HCT116 (cell line): ENCODE data around the gene CA14. TPM values are rescaled to one million over a fixed set of nuclear protein-coding genes. Genes with fewer than 3 reads are reported as not detected.
"Not testable (repeated sequence)": the region's sequence is repeated elsewhere in the genome, so short reads cannot be mapped to it uniquely, and the experiment has no call there.

Experiments
- ATAC-seq: fragments of 200-7000 bp; cut with Tn5 transposase; 2 replicates; pipeline ENCODE4 v1.9.1; 2020; ENCODE audit warnings: mild to moderate bottlenecking, moderate library complexity
- BruUV-seq: library from RNA; stranded (reverse); fragments of 400-500 nt; replicated peaks from 2 replicates; lab custom pipeline; 2021; lab: Mats Ljungman, UMichigan
- CTCF ChIA-PET: fragments of 300-600 bp; sonication (Branson Sonifier 250); formaldehyde crosslinking; loops from one replicate; lab custom pipeline; 2021; ENCODE audit warnings: antibody characterized with exemption; lab: Charles Lee
- POLR2A ChIA-PET: fragments of 300-600, 350-600 bp; sonication (Branson Sonifier 250); formaldehyde crosslinking; loops from one replicate; lab custom pipeline; 2021; ENCODE audit warnings: antibody characterized with exemption; lab: Charles Lee
- RAD21 ChIA-PET, 2 experiments: fragments of 300-600 bp; sonication (Branson Sonifier 250); formaldehyde crosslinking; loops; one replicate each; lab custom pipeline; 2023; ENCODE audit warnings: low total read pairs in 2 of 2; ENCODE audit not compliant: uncharacterized antibody in 2 of 2, unreplicated experiment in 2 of 2, low non-redundant PET in 1 of 2; lab: Charles Lee
- DNase-seq: peaks from one replicate; pipeline ENCODE4 v3.0.0-alpha.2; 2010; ENCODE audit warnings: low read depth, low spot score
- H2AFZ ChIP-seq: fragments of 200-600 bp; shearing (Covaris generic), sonication (generic); 2 replicates; pipeline ENCODE4 v1.6.1; 2017; ENCODE audit warnings: low read depth, mixed run types, mixed read lengths, antibody characterized with exemption, low read length; ENCODE audit not compliant: poor library complexity, severe bottlenecking
- H3K27ac ChIP-seq: 2 replicates; pipeline ENCODE4 v1.5.1; 2012; ENCODE audit warnings: low read depth, low read length
- H3K27me3 ChIP-seq: fragments of 200-600 bp; sonication (generic); 2 replicates; pipeline ENCODE4 v1.6.1; 2016; ENCODE audit warnings: mixed run types, low read length, mixed read lengths; ENCODE audit not compliant: insufficient read depth
- H3K36me3 ChIP-seq, 2 experiments: fragments of 200-500 bp in 1 of 2; fragments of 200-600 bp in 1 of 2; sonication (Bioruptor generic) in 1 of 2; sonication (generic) in 1 of 2; 2 replicates each; pipeline versions ENCODE4 v1.5.1 to v1.6.1; 2014 to 2016; ENCODE audit warnings: low read length in 2 of 2, inconsistent platforms in 1 of 2, mixed read lengths in 1 of 2, mixed run types in 1 of 2; ENCODE audit not compliant: insufficient read depth in 2 of 2, control insufficient read depth in 1 of 2
- H3K4me1 ChIP-seq, 2 experiments: fragments of 200-600 bp in 1 of 2; sonication (generic) in 1 of 2; 2 replicates each; pipeline versions ENCODE4 v1.5.1 to v1.6.1; 2012 to 2017; ENCODE audit warnings: low read length in 2 of 2, inconsistent platforms in 1 of 2, mild to moderate bottlenecking in 1 of 2, mixed read lengths in 1 of 2, mixed run types in 1 of 2, moderate library complexity in 1 of 2; ENCODE audit not compliant: insufficient read depth in 2 of 2, control insufficient read depth in 1 of 2
- H3K4me2 ChIP-seq: fragments of 200-600 bp; sonication (generic); 2 replicates; pipeline ENCODE4 v1.6.1; 2017; ENCODE audit warnings: mixed run types, low read length, mixed read lengths
- H3K4me3 ChIP-seq, 2 experiments: fragments of 200-600 bp in 1 of 2; sonication (generic) in 1 of 2; replicated peaks in 1 of 2; 2 replicates each; pipeline ENCODE4 v1.5.1; 2011 to 2016; ENCODE audit warnings: low read length in 2 of 2, control low read depth in 1 of 2, low read depth in 1 of 2, mild to moderate bottlenecking in 1 of 2, mixed read lengths in 1 of 2, mixed run types in 1 of 2
- H3K79me2 ChIP-seq: fragments of 200-600 bp; sonication (generic); 2 replicates; pipeline ENCODE4 v1.6.1; 2017; ENCODE audit warnings: mild to moderate bottlenecking, mixed run types, low read length, moderate library complexity, mixed read lengths; ENCODE audit not compliant: insufficient read depth
- H3K9ac ChIP-seq: fragments of 200-600 bp; sonication (generic); 2 replicates; pipeline ENCODE4 v1.6.1; 2016; ENCODE audit warnings: low read length, mixed read lengths
- H3K9me2 ChIP-seq: fragments of 200-600 bp; sonication (generic), shearing (Covaris generic); 2 replicates; pipeline ENCODE4 v1.6.1; 2017; ENCODE audit warnings: mixed run types, mild to moderate bottlenecking, moderate library complexity; ENCODE audit not compliant: insufficient read depth
- H3K9me3 ChIP-seq, 2 experiments: fragments of 200-500 bp in 1 of 2; fragments of 200-600 bp in 1 of 2; sonication (Bioruptor generic) in 1 of 2; sonication (generic) in 1 of 2; 2 replicates each; pipeline ENCODE4 v1.6.1; 2014 to 2017; ENCODE audit warnings: low read length in 2 of 2, mixed read lengths in 2 of 2, inconsistent platforms in 1 of 2, low read depth in 1 of 2, mild to moderate bottlenecking in 1 of 2, mixed run types in 1 of 2, moderate library complexity in 1 of 2; ENCODE audit not compliant: control insufficient read depth in 1 of 2, insufficient read depth in 1 of 2
- H4K20me1 ChIP-seq: fragments of 200-600 bp; sonication (generic), shearing (Covaris generic); 2 replicates; pipeline ENCODE4 v1.6.1; 2017; ENCODE audit warnings: mixed run types, mild to moderate bottlenecking, moderate library complexity; ENCODE audit not compliant: insufficient read depth
- CBX3 ChIP-seq: IDR thresholded peaks from 2 replicates; pipeline ENCODE4 v1.6.1; 2012; ENCODE audit warnings: low read depth
- YY1 ChIP-seq: IDR thresholded peaks from 2 replicates; pipeline ENCODE4 v1.6.1; 2011; ENCODE audit warnings: low read length, low read depth, moderate library complexity, mild to moderate bottlenecking; ENCODE audit not compliant: insufficient replicate concordance; ENCODE audit errors: extremely low read depth
- intact Hi-C: fragments of 100-400 bp; cut with micrococcal nuclease; formaldehyde crosslinking; loops from 2 replicates; pipeline ENCODE4 v1.10.0; 2022
- total RNA-seq: library from RNA; stranded (reverse); gene quantifications from one replicate; pipeline ENCODE4 v1.2.1, GENCODE V29; 2021; ENCODE audit not compliant: unreplicated experiment
- TF ChIP-seq, protein P1 (sequence below): IDR thresholded peaks from 2 replicates; pipeline ENCODE4 v1.6.1; 2012; ENCODE audit warnings: low read depth
- TF ChIP-seq, protein P2 (sequence below): IDR thresholded peaks from 2 replicates; pipeline ENCODE4 v1.6.1; 2012
- TF ChIP-seq, protein P3 (sequence below): IDR thresholded peaks from 2 replicates; pipeline ENCODE4 v1.6.1; 2012
- TF ChIP-seq, protein P4 (sequence below), 3 experiments: fragments of 200-600 bp in 1 of 3; sonication (generic) in 1 of 3; IDR thresholded peaks in 2 of 3; conservative IDR thresholded peaks in 1 of 3; 2 replicates each; pipeline ENCODE4 v1.5.1; 2012 to 2017; ENCODE audit warnings: low read depth in 2 of 3, low read length in 2 of 3, antibody characterized with exemption in 1 of 3, borderline replicate concordance in 1 of 3, control low read depth in 1 of 3, mild to moderate bottlenecking in 1 of 3, mixed read lengths in 1 of 3, mixed run types in 1 of 3, moderate library complexity in 1 of 3; ENCODE audit not compliant: insufficient read depth in 1 of 3

CA14 gene
- total RNA-seq, 1 experiment from 2014 or later = 0.39 TPM

DNA sequence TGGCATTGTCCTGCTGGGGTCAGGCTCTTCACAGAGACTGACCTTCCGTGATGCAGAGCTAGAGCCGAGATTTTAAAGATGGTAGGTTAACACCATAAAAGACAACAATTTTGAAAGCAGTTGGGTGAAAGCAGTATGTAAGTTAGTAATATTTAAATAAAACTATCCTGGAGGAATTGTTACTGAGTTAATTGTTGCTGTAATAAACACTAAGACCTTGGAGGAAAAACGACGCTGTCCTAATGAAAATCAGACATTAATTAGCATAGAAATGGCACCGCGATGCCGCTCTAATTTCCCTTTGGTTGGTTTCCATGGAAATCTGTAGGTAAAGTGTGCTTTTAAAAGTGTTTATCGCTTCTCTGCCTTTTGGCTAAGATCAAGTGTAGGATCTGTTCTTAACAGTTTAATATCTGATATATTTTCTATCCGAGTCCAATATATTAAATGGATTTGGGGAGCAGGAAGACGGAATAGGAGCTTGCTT, 20.9 kb upstream of the CA14 start:
- Histone ChIP-seq H3K4me2 (peak overlapping the region; percentile 90), H3K4me3 (peak overlapping the region; percentile 94 to 99), H3K27me3 (no peaks in the 10 kb centered on the region), H3K79me2 (peaks cover 38% of the 10 kb centered on the region), H3K27ac (peak overlapping the region; percentile 65; the same call in 1 of the 2 replicates), H2AFZ (peak overlapping the region; percentile 78), H3K9me2 (no peaks in the 10 kb centered on the region), H3K36me3 (no peaks in the 10 kb centered on the region), H3K4me1 (peaks cover 11 to 21% of the 10 kb centered on the region in 2 experiments; a peak in 3 of 4 replicates), H3K9ac (peak overlapping the region; percentile 94), H4K20me1 (no peaks in the 10 kb centered on the region), H3K9me3 (no peaks in the 10 kb centered on the region)
- POLR2A ChIA-PET = no interaction called here
- BruUV-seq = TSS peak; percentile 94
- TF ChIP-seq YY1 (no peak), CBX3 (no peak; the same call in 1 of the 2 replicates)
- TF ChIP-seq, protein P1, sequence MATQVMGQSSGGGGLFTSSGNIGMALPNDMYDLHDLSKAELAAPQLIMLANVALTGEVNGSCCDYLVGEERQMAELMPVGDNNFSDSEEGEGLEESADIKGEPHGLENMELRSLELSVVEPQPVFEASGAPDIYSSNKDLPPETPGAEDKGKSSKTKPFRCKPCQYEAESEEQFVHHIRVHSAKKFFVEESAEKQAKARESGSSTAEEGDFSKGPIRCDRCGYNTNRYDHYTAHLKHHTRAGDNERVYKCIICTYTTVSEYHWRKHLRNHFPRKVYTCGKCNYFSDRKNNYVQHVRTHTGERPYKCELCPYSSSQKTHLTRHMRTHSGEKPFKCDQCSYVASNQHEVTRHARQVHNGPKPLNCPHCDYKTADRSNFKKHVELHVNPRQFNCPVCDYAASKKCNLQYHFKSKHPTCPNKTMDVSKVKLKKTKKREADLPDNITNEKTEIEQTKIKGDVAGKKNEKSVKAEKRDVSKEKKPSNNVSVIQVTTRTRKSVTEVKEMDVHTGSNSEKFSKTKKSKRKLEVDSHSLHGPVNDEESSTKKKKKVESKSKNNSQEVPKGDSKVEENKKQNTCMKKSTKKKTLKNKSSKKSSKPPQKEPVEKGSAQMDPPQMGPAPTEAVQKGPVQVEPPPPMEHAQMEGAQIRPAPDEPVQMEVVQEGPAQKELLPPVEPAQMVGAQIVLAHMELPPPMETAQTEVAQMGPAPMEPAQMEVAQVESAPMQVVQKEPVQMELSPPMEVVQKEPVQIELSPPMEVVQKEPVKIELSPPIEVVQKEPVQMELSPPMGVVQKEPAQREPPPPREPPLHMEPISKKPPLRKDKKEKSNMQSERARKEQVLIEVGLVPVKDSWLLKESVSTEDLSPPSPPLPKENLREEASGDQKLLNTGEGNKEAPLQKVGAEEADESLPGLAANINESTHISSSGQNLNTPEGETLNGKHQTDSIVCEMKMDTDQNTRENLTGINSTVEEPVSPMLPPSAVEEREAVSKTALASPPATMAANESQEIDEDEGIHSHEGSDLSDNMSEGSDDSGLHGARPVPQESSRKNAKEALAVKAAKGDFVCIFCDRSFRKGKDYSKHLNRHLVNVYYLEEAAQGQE = no peak
- TF ChIP-seq, protein P2, sequence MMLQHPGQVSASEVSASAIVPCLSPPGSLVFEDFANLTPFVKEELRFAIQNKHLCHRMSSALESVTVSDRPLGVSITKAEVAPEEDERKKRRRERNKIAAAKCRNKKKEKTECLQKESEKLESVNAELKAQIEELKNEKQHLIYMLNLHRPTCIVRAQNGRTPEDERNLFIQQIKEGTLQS = no peak
- TF ChIP-seq, protein P3, sequence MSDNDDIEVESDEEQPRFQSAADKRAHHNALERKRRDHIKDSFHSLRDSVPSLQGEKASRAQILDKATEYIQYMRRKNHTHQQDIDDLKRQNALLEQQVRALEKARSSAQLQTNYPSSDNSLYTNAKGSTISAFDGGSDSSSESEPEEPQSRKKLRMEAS = no peak
- TF ChIP-seq, protein P4, sequence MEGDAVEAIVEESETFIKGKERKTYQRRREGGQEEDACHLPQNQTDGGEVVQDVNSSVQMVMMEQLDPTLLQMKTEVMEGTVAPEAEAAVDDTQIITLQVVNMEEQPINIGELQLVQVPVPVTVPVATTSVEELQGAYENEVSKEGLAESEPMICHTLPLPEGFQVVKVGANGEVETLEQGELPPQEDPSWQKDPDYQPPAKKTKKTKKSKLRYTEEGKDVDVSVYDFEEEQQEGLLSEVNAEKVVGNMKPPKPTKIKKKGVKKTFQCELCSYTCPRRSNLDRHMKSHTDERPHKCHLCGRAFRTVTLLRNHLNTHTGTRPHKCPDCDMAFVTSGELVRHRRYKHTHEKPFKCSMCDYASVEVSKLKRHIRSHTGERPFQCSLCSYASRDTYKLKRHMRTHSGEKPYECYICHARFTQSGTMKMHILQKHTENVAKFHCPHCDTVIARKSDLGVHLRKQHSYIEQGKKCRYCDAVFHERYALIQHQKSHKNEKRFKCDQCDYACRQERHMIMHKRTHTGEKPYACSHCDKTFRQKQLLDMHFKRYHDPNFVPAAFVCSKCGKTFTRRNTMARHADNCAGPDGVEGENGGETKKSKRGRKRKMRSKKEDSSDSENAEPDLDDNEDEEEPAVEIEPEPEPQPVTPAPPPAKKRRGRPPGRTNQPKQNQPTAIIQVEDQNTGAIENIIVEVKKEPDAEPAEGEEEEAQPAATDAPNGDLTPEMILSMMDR (IDR thresholded peaks at IDR 0.05 in 2 of 3, conservative IDR thresholded peaks at IDR 0.05 in 1 of 3; ENCODE audit: borderline replicate concordance in 1 of 3, insufficient read depth in 1 of 3, low read depth in 2 of 3, low read length in 2 of 3) = peak; percentile 10 to 39 (median 16); a peak in 2 of 6 replicates
- ATAC-seq (no peak), DNase-seq (no peak)
- intact Hi-C loops = no loop called here
- CTCF ChIA-PET = interaction anchor here (1.1 kb wide), 1 partner anchor 20 kb away, joined by 3 read pairs; no protein-coding TSS in a partner anchor
- RAD21 ChIA-PET = no interaction called here

DNA sequence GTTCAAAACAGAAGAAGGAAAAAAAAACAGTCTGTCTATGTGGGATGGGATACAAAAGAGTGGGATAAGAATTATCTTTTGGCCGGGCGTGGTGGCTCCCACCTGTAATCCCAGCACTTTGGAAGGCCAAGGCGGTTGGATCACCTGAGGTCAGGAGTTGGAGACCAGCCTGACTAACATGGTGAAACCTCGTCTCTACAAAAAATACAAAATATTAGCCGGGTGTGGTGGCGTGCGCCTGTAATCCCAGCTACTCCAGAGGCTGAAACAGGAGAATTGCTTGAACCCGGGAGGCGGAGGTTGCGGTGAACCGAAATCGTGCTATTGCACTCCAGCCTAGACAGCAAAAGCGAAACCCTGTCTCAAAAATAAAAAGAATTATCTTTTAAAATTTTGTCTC, 20.4 kb upstream of the CA14 start:
- H3K9ac ChIP-seq, DNase-seq, POLR2A ChIA-PET, H3K9me2 ChIP-seq, H3K4me3 ChIP-seq, H4K20me1 ChIP-seq, H3K36me3 ChIP-seq, H3K27me3 ChIP-seq, H3K9me3 ChIP-seq, H3K27ac ChIP-seq, RAD21 ChIA-PET, H2AFZ ChIP-seq, intact Hi-C loops, BruUV-seq, ATAC-seq: not testable (repeated sequence)
- peaks cover 11 to 21% of the 10 kb centered on the region in 2 experiments; a peak in 3 of 4 replicates for H3K4me1 ChIP-seq
- CTCF ChIA-PET = interaction anchor here (1.1 kb wide), 1 partner anchor 19 kb away, joined by 3 read pairs; no protein-coding TSS in a partner anchor
- peaks cover 35% of the 10 kb centered on the region for H3K79me2 ChIP-seq
- peak overlapping the region; percentile 90; the same call in 1 of the 2 replicates for H3K4me2 ChIP-seq
